ENCODE results near the gene KCNT1. TPM values are rescaled to one million over a fixed set of nuclear protein-coding genes. Genes with fewer than 3 reads are reported as not detected.

Gene KCNT1
- polyA plus RNA-seq, 10 donors = 2.8 to 13.6 (median 7.2) TPM

DNA sequence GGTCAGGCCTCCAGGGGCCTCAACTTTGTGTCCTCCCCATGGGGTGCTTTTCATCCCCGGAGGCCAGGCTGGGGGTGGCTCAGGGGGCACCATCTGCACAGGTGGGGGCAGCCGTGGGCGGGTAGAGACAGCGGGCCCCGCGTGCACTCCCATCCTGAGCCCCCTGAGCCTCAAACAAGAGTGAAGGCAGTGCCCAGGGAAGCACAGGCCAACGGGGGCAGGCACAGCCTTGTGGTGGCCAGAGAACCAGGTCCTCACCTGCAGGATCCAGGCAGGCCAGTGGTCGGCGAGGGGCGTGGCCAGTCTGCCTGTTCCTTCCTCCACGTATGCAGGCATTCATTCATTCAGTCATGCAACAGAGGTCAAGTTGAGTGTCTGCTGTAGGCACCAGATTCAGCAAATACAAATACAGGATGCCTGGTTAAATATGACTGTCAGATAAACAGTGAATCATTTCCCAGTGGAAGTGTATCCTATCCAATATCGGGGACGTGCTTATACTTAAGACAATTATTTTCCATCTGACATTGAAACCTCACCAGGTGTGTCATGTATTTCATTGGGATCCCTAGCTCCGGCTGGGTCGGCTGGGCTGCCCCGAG is 22.3 kb downstream of the KCNT1 start:
- DNase-seq = no peak

DNA sequence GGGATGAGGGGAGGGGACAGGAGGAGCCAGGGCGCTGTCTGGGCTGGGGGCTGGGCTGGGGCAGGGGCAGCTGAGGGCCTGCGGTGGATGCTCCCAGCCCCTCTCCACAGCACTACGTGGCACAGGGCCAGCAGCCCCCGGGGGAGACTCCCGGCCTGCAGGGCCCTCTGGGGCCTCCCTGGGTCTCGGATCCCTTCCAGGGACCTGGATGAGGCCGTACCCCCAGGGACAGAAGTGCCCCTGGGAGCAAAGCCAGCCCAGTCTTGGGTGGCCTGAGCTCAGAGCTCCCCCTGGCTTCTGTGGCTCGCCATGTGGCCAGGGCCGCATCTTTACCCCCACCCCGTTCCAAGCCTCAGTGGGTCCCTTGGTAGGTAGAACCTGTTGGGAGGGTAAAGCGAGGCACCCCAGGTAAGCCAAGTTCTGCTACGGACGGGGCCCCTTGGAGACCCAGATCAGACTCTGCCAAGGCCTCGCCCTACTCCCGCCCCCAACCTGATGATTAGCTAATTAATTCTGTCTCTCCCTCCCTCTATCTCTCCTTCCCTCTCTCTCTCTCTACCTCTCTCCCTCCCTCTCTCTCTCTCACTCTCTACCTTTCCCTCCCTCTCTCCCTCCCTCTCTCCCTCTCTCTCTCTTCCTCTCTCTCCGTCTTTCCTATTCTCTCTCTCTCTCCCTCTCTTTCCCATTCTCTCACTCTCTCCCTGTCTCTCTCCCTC is 24.3 kb downstream of the KCNT1 start:
- no peak for DNase-seq

DNA sequence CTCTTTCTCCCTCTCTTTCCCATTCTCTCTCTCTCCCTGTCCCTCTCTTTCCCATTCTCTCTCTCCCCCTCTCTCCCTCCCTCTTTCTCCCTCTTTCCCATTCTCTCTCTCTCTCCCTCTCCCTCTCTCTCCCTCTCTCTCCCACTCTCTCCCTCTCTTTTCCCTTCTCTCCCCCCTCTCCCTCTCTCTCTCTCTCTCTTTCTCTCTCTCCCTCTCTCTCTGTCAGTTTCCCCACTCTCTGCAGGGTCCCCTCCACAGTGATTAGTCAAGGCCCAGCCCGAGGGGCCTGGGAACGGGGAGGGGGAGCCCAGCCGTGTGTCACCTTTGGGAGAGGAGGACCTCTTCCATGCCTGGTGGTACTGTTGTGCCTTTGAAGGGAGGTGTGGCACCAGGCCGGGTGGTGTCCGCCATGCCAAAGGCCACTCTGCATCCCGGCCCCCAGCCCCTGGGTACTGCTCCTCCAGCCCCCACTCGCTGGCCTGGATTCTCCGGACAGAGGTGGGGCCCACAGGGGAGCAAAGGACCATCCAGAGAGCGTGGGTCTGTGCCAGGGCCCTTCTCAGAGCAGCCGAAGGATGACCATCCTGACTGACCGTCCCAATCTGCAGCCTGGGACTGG is 25.4 kb downstream of the KCNT1 start:
- no peak for DNase-seq

DNA sequence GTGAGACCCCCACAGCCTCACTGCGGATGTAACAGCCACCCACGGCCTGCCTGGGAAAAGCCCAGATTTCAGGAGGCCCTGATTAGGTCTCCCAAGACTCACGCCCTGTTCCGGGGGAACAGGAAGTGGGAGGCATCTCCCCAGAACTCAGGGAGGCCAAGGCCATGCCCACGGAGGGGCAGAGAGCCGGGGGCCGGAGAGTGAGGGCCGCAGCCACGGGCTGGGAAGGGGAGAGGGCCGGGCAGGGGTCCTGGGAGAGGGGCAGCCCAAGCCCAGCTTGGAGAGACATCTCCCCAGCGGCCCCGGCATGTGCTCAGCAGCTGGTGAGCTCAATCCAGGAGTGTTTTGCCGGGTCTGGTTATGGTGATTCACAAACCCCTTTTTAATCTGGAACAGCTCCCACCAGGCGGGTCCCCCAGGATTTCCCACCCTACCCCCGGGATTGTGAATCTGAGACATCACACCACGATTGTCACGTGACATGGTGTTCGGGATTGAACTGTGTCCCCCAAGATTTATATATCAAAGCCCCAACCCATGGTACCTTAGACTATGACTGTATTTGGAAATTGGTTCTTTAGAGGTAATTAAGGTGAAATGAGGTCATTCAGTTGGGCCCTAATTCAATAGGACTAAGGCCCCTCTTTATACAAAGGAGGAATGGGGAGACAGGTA is 26.6 kb downstream of the KCNT1 start:
- no peak for DNase-seq

DNA sequence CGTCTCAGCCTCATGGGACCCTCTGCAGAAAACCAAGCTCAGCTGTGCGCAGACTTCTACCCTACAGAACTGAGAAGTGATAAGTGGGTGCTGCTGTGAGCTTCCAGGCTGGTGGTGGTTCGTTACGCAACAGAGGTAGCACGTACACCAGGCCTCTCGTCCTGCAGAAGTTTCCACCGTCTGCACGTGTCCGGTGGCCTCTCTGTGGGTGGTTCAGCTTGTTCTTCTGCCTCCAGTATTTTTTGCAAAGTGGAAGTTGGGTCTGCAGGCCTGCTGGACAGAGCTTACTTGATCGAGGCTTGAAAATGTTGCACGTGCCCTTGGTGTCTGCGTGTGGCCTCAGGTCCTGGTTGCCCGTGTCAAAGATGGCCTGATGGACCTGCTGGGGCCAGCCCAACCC is 27.5 kb downstream of the KCNT1 start:
- DNase-seq = no peak

DNA sequence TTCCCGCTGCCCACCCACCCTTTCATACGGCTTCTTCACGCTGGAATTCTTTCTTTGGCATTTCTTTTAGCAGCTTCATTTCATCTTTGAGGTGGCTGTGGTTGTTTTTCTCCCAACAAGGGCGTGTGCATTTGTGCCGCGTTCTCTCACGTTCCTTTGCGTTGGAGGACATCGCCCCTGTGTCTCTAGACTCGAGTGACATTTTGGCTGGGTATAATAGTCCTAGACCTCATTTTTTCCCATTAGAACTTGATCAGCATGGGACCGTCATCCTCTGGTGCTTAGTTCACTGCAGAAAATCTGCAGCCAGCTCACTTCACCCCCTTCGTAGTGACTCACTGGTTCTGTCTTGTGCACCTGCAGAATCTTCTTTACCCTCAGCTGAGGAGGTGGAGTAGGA is 29.5 kb downstream of the KCNT1 start:
- DNase-seq = no peak

DNA sequence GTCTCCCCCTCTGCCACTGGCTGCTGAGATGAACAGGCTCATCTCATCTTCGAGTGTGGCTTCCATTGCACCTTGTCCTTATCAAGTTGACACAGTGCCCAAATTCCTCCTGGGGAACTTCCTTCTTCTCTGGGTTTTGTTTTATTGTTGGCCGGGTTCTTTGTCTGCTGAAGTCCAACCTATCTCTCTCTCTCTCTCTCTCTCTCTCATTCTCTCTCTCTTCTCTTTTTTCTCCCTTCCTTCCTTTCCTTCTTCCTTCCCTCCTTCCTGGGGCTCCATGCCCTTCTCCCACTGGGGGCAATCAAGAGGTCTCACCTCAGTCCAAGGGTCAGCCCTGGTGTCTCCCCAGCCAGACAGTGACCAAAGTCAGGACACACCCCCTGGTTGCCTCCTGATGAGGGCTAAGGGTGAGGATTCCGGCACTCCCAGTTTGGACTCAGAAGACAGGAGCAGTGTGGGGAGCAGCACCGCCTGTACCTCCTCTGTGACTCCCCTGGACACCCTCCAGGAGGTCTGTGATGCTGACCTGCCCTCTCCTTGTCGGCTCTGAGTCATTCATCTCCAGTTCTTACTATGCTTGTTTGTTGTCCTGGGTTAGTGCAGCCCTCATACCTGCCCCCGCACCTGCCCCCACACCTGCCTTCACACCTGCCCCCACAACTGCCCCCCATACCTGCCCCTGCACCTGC is 30.7 kb downstream of the KCNT1 start:
- DNase-seq = no peak

DNA sequence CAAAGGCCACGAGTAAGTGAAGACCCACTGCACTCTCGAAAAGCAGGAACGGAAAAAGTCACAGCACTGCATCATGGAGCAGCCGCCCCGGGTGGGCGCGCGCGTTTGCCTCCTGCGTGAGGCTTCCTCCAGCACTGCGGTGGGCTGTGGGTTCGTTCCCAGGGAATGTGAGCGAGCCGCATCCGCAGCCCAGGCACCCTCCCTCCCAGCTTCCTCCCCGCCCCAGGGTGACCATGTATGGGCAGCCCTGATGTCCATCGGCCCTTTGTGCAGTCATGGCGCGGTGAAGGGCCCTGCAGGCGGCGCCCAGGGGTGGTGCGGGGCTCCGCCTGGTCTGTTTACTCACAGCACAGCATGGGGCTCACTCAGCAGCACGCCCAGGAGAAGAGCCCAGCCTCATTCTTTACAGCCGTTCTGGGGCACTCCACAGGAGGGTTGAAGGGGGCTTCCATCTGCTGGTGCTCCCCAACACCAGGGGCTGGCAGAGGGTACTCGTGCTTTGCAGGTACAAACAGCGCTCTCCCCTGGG is 32.7 kb downstream of the KCNT1 start:
- no peak for DNase-seq

DNA sequence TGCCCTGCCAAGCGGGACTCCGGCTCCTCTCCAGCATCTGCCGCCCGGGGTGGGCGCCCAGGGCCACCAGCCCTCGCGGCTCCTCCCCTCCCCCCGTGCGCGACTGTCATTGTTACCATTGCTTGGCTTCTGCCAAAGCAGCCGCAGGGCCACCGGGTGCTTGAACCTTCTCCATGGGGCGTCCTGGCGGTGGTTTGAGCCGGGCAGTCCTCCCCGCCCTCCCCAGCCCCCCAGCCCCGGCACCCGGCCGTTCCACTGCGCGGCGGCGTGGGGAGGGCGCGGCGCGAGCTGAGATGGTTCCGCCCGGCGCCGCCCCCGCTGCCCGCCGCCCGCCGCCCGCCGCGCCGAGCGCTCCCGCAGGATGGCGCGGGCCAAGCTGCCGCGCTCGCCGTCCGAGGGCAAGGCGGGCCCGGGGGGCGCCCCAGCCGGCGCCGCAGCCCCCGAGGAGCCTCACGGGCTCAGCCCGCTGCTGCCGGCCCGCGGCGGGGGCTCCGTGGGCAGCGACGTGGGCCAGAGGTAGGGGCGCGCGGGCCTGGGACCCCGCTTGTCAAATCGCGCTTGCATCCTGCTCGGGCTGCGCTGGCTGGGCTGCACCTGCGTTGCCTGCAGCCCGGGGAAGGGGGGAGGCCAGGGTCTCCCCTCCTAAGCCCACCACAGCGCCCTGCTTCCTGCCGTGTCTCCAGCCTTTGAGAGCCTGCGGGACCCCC is 34.4 kb downstream of the KCNT1 start:
- DNase-seq = no peak

DNA sequence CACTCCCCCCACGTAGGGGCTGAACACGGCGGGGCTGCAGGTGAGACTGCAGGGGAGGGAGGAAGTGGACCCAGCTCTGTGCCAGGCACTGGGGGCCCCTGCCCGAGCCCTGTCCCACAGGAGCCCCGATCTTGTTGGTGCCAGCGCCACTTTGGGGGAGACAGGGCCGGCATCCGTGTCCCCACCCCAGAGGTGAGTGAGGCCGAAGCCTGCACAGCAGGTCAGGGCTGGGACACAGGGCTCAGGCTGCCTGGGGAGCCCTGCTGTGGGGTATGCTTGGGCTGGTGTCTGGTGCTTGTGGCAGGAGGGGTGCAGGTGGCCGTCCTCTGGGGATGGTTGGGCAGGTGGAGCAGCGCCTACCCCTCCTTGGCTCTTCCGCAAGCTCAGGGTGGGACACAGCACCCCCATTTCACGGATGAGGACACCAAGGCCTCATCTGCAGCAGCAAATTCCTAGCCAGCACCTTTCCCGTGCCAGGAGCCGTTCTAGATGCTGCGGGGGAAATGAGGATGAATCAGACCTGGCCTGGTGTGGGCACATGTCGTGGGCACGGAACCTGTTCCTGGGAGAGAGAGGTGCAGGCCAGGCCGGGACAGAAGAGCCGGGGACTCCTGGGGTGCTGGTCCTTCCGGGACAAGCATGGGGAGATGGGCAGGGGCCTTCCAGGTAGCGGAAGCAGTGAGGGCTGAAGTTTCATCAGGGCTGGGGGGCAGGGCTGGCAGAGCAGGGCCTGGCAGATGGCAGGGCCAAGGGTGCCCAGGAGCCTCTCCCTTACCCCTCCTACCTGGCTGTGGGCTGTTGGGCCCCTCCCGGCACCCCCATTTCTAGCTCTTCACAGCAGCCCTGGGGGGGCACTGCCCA is 35.2 kb downstream of the KCNT1 start:
- DNase-seq = no peak

DNA sequence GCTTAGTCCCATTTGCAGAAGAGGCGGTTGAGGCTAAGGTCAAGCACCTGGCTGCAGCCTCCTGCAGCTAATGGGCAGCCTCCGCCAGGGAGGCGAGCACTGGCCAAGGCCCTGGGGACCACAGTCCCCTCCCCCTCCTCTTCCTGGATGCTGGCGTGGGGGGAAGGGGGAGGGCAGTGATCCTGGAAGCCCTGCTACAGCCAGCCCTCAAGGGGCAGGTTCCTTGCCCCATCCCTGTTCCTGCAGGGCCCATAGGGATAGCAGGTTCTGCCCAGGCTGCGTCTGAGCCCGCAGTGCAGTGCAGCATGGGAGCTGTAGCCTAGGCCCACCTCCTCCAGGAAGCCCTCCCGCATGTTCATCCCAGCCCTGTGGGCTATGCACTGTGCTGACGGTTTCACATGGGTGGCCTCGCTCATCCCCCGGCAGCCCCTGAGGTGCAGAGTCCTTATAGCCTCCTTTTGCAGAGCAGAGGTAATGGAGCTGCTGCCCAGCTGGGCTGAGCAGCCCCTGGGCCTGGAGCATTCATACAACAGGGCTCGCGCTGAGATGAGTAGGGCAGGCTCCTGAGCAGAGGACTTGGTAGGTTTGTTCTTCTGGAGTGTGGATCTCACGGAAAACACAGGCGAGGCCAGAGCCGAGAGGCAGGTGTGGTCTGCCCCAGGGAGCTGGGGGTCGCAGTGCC is 36.0 kb downstream of the KCNT1 start:
- DNase-seq = no peak

DNA sequence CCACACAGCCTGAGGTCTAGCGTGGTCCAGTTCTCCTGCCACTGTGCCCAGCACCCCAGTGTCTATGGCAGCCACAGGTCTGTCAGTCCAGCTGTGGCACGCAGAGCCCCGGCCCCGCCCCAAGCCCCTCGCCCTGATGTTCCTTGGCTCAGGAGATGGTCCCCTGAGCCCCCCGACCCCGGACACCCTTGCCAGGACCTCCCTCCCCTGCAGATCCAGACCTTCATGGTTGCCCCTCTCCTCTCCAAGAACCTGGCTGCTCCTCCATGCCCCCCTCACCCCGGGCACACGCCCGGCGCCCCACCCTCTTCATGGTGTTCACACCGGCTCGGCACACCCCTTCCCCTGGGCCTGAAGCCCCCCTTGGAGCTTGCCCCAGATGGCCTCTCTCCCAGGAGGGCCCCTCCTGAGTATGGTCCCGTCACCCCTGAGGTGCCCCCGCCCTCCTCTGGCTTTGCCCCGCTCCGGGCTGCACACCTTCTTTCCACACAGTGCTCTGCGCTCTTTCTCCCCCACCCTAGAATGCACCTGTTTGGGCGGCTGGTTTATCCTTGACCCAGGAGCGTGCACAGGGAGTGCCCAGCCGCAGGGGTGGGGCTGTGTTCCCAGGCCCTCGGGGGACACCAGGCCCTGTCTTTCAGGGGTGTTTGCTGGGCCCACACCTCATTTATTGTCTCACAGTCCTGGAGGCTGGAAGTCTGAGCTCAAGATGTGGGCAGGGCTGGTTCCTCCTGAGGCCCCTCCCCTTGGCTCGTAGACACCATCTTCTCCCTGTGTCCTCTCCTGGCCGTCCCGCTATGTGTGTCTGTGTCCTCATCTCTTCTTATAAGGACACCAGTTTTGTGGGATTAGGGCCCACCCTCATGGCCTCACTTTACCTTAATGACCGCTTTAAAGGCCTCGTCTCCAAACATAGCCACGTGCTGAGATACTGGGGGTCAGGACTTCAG is 37.6 kb downstream of the KCNT1 start:
- no peak for DNase-seq

DNA sequence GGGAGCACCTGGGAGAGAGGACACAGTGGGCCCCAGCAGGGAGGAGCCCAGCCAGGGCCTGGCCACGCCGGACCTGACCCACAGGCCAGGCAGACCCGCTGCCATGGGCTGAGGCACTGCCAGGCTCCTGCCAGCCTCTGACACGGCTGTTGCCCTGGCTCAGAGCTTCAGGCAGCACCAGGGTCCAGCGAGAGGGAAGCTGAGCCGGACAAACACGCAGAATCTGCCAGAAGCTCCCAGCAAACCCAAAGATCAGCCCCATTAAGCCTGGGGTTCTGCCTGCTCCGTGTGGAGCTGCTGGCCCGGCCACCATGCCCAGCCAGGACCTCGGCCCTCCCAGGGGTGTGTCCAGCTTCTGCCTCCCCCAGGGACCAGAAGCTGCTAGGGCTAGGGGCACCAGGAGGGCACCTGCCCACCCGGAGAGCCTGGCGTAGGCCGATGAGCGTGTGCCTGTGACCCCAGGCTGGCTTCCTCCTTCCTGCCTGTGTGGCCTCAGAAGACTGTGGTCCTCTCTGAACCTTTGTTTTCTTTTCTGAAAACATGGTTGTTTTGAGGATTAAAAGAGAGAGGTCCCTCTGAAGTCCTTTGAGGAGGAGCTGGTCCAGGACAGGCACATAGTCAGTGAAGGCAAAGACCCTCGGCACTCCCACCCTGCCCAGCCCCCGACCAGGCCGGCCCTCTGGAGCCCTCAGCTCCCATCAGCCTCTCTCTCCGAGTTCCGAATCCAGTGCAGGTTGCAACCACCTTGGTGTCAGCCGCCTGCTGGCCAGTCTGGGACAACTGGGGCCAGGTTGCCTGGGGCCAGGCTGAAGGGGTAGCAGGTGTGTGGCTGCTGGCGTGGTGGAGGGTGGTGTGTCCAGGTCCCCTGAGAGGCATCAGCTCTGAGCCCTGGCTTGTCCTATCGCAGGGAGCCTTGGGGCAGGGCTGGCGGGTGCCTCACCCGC is 39.6 kb downstream of the KCNT1 start:
- no peak for DNase-seq

DNA sequence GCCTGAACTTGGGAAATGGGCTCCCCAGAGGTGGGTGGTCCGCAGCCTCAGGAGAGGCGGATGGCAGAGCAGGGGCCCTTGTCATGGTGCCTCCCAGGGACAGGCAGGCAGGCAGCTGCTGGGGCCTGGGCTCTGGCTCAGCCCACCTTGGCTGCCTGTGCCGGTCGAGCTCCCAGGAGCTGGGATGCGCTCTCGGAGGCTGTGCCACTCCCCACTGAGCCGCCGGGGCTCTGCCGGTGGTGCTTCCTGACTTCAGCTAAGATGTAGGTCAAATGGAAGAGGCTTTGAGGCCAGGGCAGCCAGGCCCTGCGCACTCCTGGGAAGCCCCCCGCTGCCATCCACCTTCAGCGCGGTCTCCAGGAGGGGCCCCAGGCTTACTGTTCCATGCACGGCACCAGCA is 41.0 kb downstream of the KCNT1 start:
- DNase-seq = no peak

DNA sequence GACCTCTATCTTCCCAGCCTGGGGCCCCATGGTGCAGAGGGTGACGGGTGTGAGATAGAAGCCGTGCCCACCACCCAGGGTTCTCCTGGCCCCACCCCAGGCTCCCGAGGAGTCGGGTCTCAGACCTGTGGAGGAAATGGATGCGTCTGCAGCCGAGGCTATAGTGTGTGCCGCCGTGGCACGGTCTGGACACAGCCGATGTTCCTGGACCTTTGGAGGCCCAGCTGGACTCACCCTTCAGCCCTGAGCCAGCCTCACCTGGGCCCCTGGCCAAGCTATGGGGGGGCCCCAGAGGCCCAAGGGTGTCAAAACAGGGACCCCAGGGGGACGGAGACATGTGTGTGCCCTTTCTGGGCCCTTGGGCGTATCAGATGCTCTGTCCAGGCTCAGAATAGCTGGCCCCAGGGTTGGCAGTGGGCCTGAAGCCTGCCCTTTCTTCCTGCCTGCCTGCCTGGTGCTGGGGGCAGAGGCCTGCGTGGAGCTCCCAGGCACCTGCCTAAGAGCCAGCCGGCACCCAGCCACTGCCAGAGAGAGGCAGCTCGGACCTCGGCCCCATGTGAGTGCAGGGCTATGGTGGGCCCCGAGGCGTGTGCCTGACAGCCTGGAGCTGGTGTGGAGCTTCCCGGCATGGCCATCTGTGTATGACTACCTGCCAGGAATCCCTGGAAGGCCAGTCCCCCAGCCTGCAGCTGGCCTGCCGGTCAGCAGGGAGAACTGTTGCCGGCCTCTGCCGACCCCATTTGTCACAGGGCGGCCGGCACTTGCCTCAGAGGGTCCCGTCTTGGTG is 41.8 kb downstream of the KCNT1 start:
- peak; percentile 6 to 47 (median 14) for DNase-seq

DNA sequence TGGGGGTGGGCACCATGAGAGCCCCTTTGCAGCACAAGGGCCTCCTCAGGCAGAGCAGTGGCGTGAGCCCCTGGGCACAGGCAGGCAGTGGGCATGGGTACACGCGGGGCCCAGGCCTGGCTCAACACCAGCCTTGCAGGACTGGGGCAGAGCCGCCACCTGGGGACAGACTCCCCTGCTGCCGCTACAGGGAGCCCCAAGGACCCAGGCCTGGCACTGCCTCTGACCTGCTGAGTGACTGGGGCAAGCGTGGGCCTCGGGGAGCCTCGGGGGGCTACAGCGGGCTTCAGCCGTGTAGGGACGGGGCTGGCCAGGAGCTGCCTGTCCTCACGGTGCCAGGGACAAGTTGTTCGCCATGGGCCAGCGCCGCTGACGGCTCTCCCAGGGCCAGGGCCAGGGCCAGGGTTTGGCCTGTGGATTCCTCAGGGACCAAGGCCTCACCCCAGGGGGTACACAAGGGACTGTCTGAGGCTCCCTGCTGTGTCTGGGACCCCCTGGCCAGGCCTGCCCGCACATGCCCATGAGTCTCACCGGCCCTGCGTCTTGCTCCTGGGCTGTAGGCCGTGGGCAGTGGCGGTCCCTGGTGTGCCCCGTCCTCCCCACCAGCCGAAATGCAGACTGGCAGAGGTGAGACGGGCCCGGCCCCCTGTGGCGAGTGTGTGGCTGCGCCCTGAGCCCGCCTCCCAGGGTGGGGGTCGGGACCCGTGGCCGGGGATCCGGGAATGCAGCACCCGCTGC is 42.5 kb downstream of the KCNT1 start:
- DNase-seq = no peak

All from muscle of back (tissue), 11 donors.